Immature natural killer cell (primary cell): ENCODE data around the gene CRELD1. TPM values are rescaled to one million over a fixed set of nuclear protein-coding genes. Genes with fewer than 3 reads are reported as not detected.

Experiments used
- DNase-seq, 3 donors: peaks; one replicate each; pipeline ENCODE4 v3.0.0; 2022; ENCODE audit warnings: mixed read lengths in 1 of 3
- H3K27ac Mint-ChIP-seq, 6 donors: one replicate each; pipeline ENCODE4 v1.8.0; 2020; ENCODE audit warnings: mixed read lengths in 6 of 6, mild to moderate bottlenecking in 5 of 6, inconsistent platforms in 4 of 6, moderate library complexity in 3 of 6
- H3K27me3 Mint-ChIP-seq, 3 donors: one replicate each; pipeline ENCODE4 v1.8.0; 2020 to 2021; ENCODE audit warnings: low read depth in 3 of 3, mild to moderate bottlenecking in 3 of 3, mixed read lengths in 3 of 3, moderate library complexity in 3 of 3, inconsistent platforms in 1 of 3
- H3K36me3 Mint-ChIP-seq, 3 donors: one replicate each; pipeline ENCODE4 v1.8.0; 2020; ENCODE audit warnings: mixed read lengths in 3 of 3, inconsistent platforms in 2 of 3, mild to moderate bottlenecking in 2 of 3
- H3K4me1 Mint-ChIP-seq, 2 donors: one replicate each; pipeline ENCODE4 v1.8.0; 2020; ENCODE audit warnings: inconsistent platforms in 2 of 2, mild to moderate bottlenecking in 2 of 2, mixed read lengths in 2 of 2, moderate library complexity in 1 of 2
- H3K4me3 Mint-ChIP-seq, 5 donors: one replicate each; pipeline ENCODE4 v1.8.0; 2020; ENCODE audit warnings: mild to moderate bottlenecking in 5 of 5, mixed read lengths in 5 of 5, inconsistent platforms in 3 of 5, moderate library complexity in 3 of 5
- H3K9me3 Mint-ChIP-seq, 6 donors: one replicate each; pipeline ENCODE4 v1.8.0; 2020; ENCODE audit warnings: mild to moderate bottlenecking in 6 of 6, mixed read lengths in 6 of 6, inconsistent platforms in 4 of 6, moderate library complexity in 3 of 6
- polyA plus RNA-seq, 3 donors: library from polyadenylated mRNA; unstranded; fragments of 300-500 nt; fragmentation: Illumina TruSeq; gene quantifications; one replicate each; pipeline ENCODE4 v1.2.3, GENCODE V29; 2021

CRELD1 gene
- polyA plus RNA-seq, 3 donors from 2014 or later, result 38.9 to 67.8 (median 51.3) TPM

GRCh38 chr3:9966841-9967240 is 33.2 kb downstream of the CRELD1 start:
- Mint-ChIP-seq H3K27me3 (no peaks in the 10 kb centered on the region), H3K9me3 (no peaks in the 10 kb centered on the region), H3K4me1 (no peaks in the 10 kb centered on the region), H3K36me3 (peaks cover 16 to 54% (median 30%) of the 10 kb centered on the region in 3 donors), H3K4me3 (no peak overlapping the region), H3K27ac (no peak overlapping the region)
- no peak for DNase-seq

GRCh38 chr3:9969632-9970019 is 36.0 kb downstream of the CRELD1 start:
- Mint-ChIP-seq H3K27ac (peak overlapping the region in 1 of 6 donors; percentile 17), H3K4me1 (no peaks in the 10 kb centered on the region), H3K9me3 (no peaks in the 10 kb centered on the region), H3K27me3 (no peaks in the 10 kb centered on the region), H3K36me3 (peaks cover 23 to 56% (median 24%) of the 10 kb centered on the region in 3 donors), H3K4me3 (no peak overlapping the region)
- DNase-seq, result no peak

GRCh38 chr3:9970020-9970652 is 36.5 kb downstream of the CRELD1 start:
- H3K27me3 Mint-ChIP-seq, result no peaks in the 10 kb centered on the region
- no peak overlapping the region for H3K27ac Mint-ChIP-seq
- H3K4me3 Mint-ChIP-seq, result no peak overlapping the region
- DNase-seq, result no peak
- no peaks in the 10 kb centered on the region for H3K4me1 Mint-ChIP-seq
- no peaks in the 10 kb centered on the region for H3K9me3 Mint-ChIP-seq
- H3K36me3 Mint-ChIP-seq, result peaks cover 23 to 56% (median 24%) of the 10 kb centered on the region in 3 donors

GRCh38 chr3:9976721-9977709 is 43.4 kb downstream of the CRELD1 start:
- Mint-ChIP-seq H3K9me3 (no peaks in the 10 kb centered on the region), H3K4me1 (peaks cover 9 to 24% of the 10 kb centered on the region in 2 donors), H3K27ac (peak overlapping the region in 1 of 6 donors; percentile 31), H3K36me3 (peaks cover 8 to 25% (median 12%) of the 10 kb centered on the region in 3 donors), H3K27me3 (no peaks in the 10 kb centered on the region), H3K4me3 (no peak overlapping the region)
- no peak for DNase-seq

GRCh38 chr3:9978710-9979305 is 45.2 kb downstream of the CRELD1 start:
- no peak for DNase-seq
- H3K4me1 Mint-ChIP-seq, result peaks cover 12 to 24% of the 10 kb centered on the region in 2 donors
- H3K4me3 Mint-ChIP-seq, result no peak overlapping the region
- no peaks in the 10 kb centered on the region for H3K27me3 Mint-ChIP-seq
- H3K27ac Mint-ChIP-seq, result peak overlapping the region in 3 of 6 donors; percentile 48 to 83 (median 66)
- no peaks in the 10 kb centered on the region for H3K9me3 Mint-ChIP-seq
- peaks cover 8 to 18% (median 10%) of the 10 kb centered on the region in 3 donors for H3K36me3 Mint-ChIP-seq

- DNase-seq, result no peak
- H3K4me1 Mint-ChIP-seq, result peaks cover 13 to 29% of the 10 kb centered on the region in 2 donors
- no peak overlapping the region for H3K4me3 Mint-ChIP-seq
- H3K27me3 Mint-ChIP-seq, result no peaks in the 10 kb centered on the region
- no peak overlapping the region for H3K27ac Mint-ChIP-seq
- peaks cover 4 to 14% (median 5%) of the 10 kb centered on the region in 3 donors for H3K36me3 Mint-ChIP-seq
- no peaks in the 10 kb centered on the region for H3K9me3 Mint-ChIP-seq
These were observed 46.6 kb downstream of the CRELD1 start for GRCh38 chr3:9980251-9980650.

- Mint-ChIP-seq H3K4me3 (peak overlapping the region; percentile 95 to 99 (median 97)), H3K4me1 (peaks cover 28 to 30% of the 10 kb centered on the region in 2 donors), H3K9me3 (no peaks in the 10 kb centered on the region), H3K27ac (peak overlapping the region; percentile 94 to 98 (median 97)), H3K27me3 (peaks cover 8 to 11% (median 10%) of the 10 kb centered on the region in 3 donors), H3K36me3 (no peaks in the 10 kb centered on the region)
- DNase-seq, result no peak
These were observed 52.6 kb downstream of the CRELD1 start for GRCh38 chr3:9986230-9986725.

- H3K4me1 Mint-ChIP-seq, result no peaks in the 10 kb centered on the region
- no peak overlapping the region for H3K4me3 Mint-ChIP-seq
- DNase-seq, result no peak
- H3K9me3 Mint-ChIP-seq, result no peaks in the 10 kb centered on the region
- no peaks in the 10 kb centered on the region for H3K27me3 Mint-ChIP-seq
- H3K27ac Mint-ChIP-seq, result no peak overlapping the region
- no peaks in the 10 kb centered on the region for H3K36me3 Mint-ChIP-seq
These were observed 60.6 kb downstream of the CRELD1 start for GRCh38 chr3:9994086-9994844.

Other genes with a start within 250 kb of the CRELD1 start
- under 1 TPM in 1 of 3 donors, not detected in 2; 0.31 TPM for gene CPNE9, start 230.0 kb upstream of the CRELD1 start, polyA plus RNA-seq
- gene BRPF1, start 202.1 kb upstream of the CRELD1 start, polyA plus RNA-seq, result 10 to 100 TPM; 10.6 to 45.8 (median 11.7) TPM
- 10 to 100 TPM; 30.3 to 57.3 (median 44.4) TPM for gene OGG1, start 183.9 kb upstream of the CRELD1 start, polyA plus RNA-seq
- 10 to 100 TPM; 15.4 to 29.0 (median 19.2) TPM for gene CAMK1, start 163.9 kb upstream of the CRELD1 start, polyA plus RNA-seq
- gene TADA3, start 141.4 kb upstream of the CRELD1 start, polyA plus RNA-seq, result 100 to 1,000 TPM in 1 of 3 donors, 10 to 100 TPM in 2; 58.1 to 121 (median 73.6) TPM
- 100 to 1,000 TPM; 378 to 470 (median 428) TPM for gene ARPC4, start 140.8 kb upstream of the CRELD1 start, polyA plus RNA-seq
- 10 to 100 TPM in 1 of 3 donors, 1 to 10 TPM in 2; 4.2 to 10.1 (median 5.0) TPM for gene TTLL3, start 123.6 kb upstream of the CRELD1 start, polyA plus RNA-seq
- 100 to 1,000 TPM in 2 of 3 donors, 10 to 100 TPM in 1; 94.7 to 153 (median 101) TPM for gene RPUSD3, start 89.8 kb upstream of the CRELD1 start, polyA plus RNA-seq
- not detected for gene CIDEC, start 53.6 kb upstream of the CRELD1 start, polyA plus RNA-seq
- gene JAGN1, start 43.2 kb upstream of the CRELD1 start, polyA plus RNA-seq, result 10 to 100 TPM; 36.1 to 50.3 (median 37.9) TPM
- under 1 TPM in 1 of 3 donors, not detected in 2; 0.14 TPM for gene IL17RE, start 31.0 kb upstream of the CRELD1 start, polyA plus RNA-seq
- 10 to 100 TPM in 2 of 3 donors, 1 to 10 TPM in 1; 1.7 to 16.5 (median 12.6) TPM for gene IL17RC, start 16.7 kb upstream of the CRELD1 start, polyA plus RNA-seq
- gene PRRT3, start 18.6 kb downstream of the CRELD1 start, polyA plus RNA-seq, result 1 to 10 TPM in 2 of 3 donors, under 1 TPM in 1; 0.32 to 3.4 (median 1.8) TPM
- 100 to 1,000 TPM in 1 of 3 donors, 10 to 100 TPM in 2; 85.7 to 107 (median 89.0) TPM for gene EMC3, start 53.0 kb downstream of the CRELD1 start, polyA plus RNA-seq
- 1 to 10 TPM; 2.4 to 4.0 (median 2.8) TPM for gene FANCD2, start 92.6 kb downstream of the CRELD1 start, polyA plus RNA-seq
- not detected for gene FANCD2OS, start 174.4 kb downstream of the CRELD1 start, polyA plus RNA-seq
- gene BRK1, start 181.8 kb downstream of the CRELD1 start, polyA plus RNA-seq, result 100 to 1,000 TPM; 290 to 348 (median 301) TPM
- gene VHL, start 207.9 kb downstream of the CRELD1 start, polyA plus RNA-seq, result 10 to 100 TPM in 2 of 3 donors, 1 to 10 TPM in 1; 6.6 to 47.8 (median 12.7) TPM
- gene IRAK2, start 231.1 kb downstream of the CRELD1 start, polyA plus RNA-seq, result 10 to 100 TPM; 14.5 to 37.5 (median 37.1) TPM